SK-N-SH (cell line): ENCODE data around the gene SLC5A3. TPM values are rescaled to one million over a fixed set of nuclear protein-coding genes. Genes with fewer than 3 reads are reported as not detected.

Experiments used
- CTCF ChIA-PET: fragments of 300-600, 350-600 bp; formaldehyde crosslinking; extraction: SDS; loops from one replicate; lab custom pipeline; 2021; lab: Yijun Ruan, JAX
- POLR2A ChIA-PET: fragments of 350-600 bp; sonication (Branson Sonifier 250); formaldehyde crosslinking; extraction: SDS; loops from one replicate; lab custom pipeline; 2020; ENCODE audit warnings: antibody characterized with exemption, inconsistent platforms; lab: Yijun Ruan, JAX
- DNase-seq: peaks from one replicate; pipeline ENCODE4 v3.0.0; 2012
- H2AFZ ChIP-seq: fragments of 200-600 bp; sonication (generic); 2 replicates; pipeline ENCODE4 v1.8.1; 2016; ENCODE audit warnings: antibody characterized with exemption, mild to moderate bottlenecking, low read depth
- H3F3A ChIP-seq: fragments of 200-600 bp; sonication (generic); replicated peaks from 2 replicates; pipeline ENCODE3; 2016; ENCODE audit warnings: antibody characterized with exemption, mild to moderate bottlenecking; ENCODE audit not compliant: insufficient read depth
- H3K27ac ChIP-seq, 2 experiments: fragments of 200-500 bp in 1 of 2; fragments of 200-600 bp in 1 of 2; sonication (Bioruptor generic) in 1 of 2; sonication (generic), shearing (Covaris generic) in 1 of 2; 2 replicates each; pipeline versions ENCODE4 v1.5.1 to v1.6.1; 2014 to 2016; ENCODE audit warnings: low read depth in 2 of 2, inconsistent platforms in 1 of 2, low read length in 1 of 2, mild to moderate bottlenecking in 1 of 2, mixed read lengths in 1 of 2
- H3K27me3 ChIP-seq: fragments of 200-600 bp; sonication (generic), shearing (Covaris generic); 2 replicates; pipeline ENCODE4 v1.6.1; 2016; ENCODE audit warnings: mixed run types; ENCODE audit not compliant: insufficient read depth
- H3K36me3 ChIP-seq, 2 experiments: fragments of 200-500 bp in 1 of 2; fragments of 200-600 bp in 1 of 2; sonication (Bioruptor generic) in 1 of 2; sonication (generic) in 1 of 2; replicated peaks in 1 of 2; 2 replicates each; pipeline versions ENCODE3 to v1.5.1; 2014 to 2016; ENCODE audit warnings: low read length in 1 of 2, mild to moderate bottlenecking in 1 of 2; ENCODE audit not compliant: insufficient read depth in 2 of 2, control insufficient read depth in 1 of 2
- H3K4me1 ChIP-seq, 2 experiments: fragments of 200-500 bp in 1 of 2; fragments of 200-600 bp in 1 of 2; sonication (Bioruptor generic) in 1 of 2; sonication (generic), shearing (Covaris generic) in 1 of 2; 2 replicates each; pipeline versions ENCODE4 v1.5.1 to v1.6.1; 2014 to 2016; ENCODE audit warnings: low read depth in 1 of 2, low read length in 1 of 2, mixed run types in 1 of 2; ENCODE audit not compliant: insufficient read depth in 2 of 2, control insufficient read depth in 1 of 2
- H3K4me2 ChIP-seq: fragments of 200-600 bp; sonication (generic), shearing (Covaris generic); 2 replicates; pipeline ENCODE4 v1.6.1; 2017; ENCODE audit warnings: mixed run types
- H3K4me3 ChIP-seq, 2 experiments: fragments of 200-500 bp in 1 of 2; fragments of 200-600 bp in 1 of 2; sonication (Bioruptor generic) in 1 of 2; sonication (generic), shearing (Covaris generic) in 1 of 2; 2 replicates each; pipeline versions ENCODE4 v1.5.1 to v1.8.1; 2014 to 2016; ENCODE audit warnings: low read depth in 2 of 2, inconsistent platforms in 1 of 2, low read length in 1 of 2, mild to moderate bottlenecking in 1 of 2, mixed read lengths in 1 of 2, moderate library complexity in 1 of 2
- H3K79me2 ChIP-seq: fragments of 200-600 bp; sonication (generic); 2 replicates; pipeline ENCODE4 v1.8.1; 2017; ENCODE audit warnings: mild to moderate bottlenecking; ENCODE audit not compliant: insufficient read depth
- H3K9ac ChIP-seq: fragments of 200-600 bp; sonication (generic); 2 replicates; pipeline ENCODE4 v1.6.1; 2017; ENCODE audit warnings: mixed run types
- H3K9me2 ChIP-seq: fragments of 200-600 bp; sonication (generic); 2 replicates; pipeline ENCODE4 v1.6.1; 2017; ENCODE audit warnings: mixed run types
- H3K9me3 ChIP-seq: fragments of 200-600 bp; sonication (generic); 2 replicates; pipeline ENCODE4 v1.6.1; 2017; ENCODE audit warnings: mixed run types, mild to moderate bottlenecking, moderate library complexity
- H4K20me1 ChIP-seq: fragments of 200-600 bp; sonication (generic); 2 replicates; pipeline ENCODE4 v1.6.1; 2017; ENCODE audit warnings: mild to moderate bottlenecking, mixed run types; ENCODE audit not compliant: insufficient read depth
- FOXJ3 ChIP-seq: sonication (generic); formaldehyde crosslinking; IDR thresholded peaks from 2 replicates; pipeline ENCODE4 v1.5.1; 2020; ENCODE audit warnings: mild to moderate bottlenecking, missing genetic modification reagents
- FOXM1 ChIP-seq: IDR thresholded peaks from 2 replicates; pipeline ENCODE4 v1.4.0; 2012; ENCODE audit warnings: low read depth, mild to moderate bottlenecking
- GATA2 ChIP-seq: sonication (generic); formaldehyde crosslinking; IDR thresholded peaks from 2 replicates; pipeline ENCODE4 v1.5.0; 2020; ENCODE audit warnings: mild to moderate bottlenecking, missing genetic modification reagents
- MEF2A ChIP-seq: IDR thresholded peaks from 2 replicates; pipeline ENCODE4 v1.4.0; 2012; ENCODE audit warnings: low read depth, borderline replicate concordance
- MXI1 ChIP-seq: IDR thresholded peaks from 2 replicates; pipeline ENCODE4 v1.6.1; 2012; ENCODE audit warnings: mild to moderate bottlenecking, low read depth, low read length, improper control_type of control experiment
- NRF1 ChIP-seq: IDR thresholded peaks from 2 replicates; pipeline ENCODE4 v1.6.1; 2012; ENCODE audit warnings: low read depth, mild to moderate bottlenecking, low read length
- POLR2AphosphoS5 ChIP-seq: IDR thresholded peaks from 2 replicates; pipeline ENCODE4 v1.6.1; 2012; ENCODE audit warnings: low read depth, low read length
- RXRA ChIP-seq: IDR thresholded peaks from 2 replicates; pipeline ENCODE4 v1.4.0; 2012; ENCODE audit warnings: low read depth, mild to moderate bottlenecking, borderline replicate concordance
- SMC3 ChIP-seq: IDR thresholded peaks from 2 replicates; pipeline ENCODE4 v1.6.1; 2012; ENCODE audit warnings: low read depth, low read length, improper control_type of control experiment
- TAF1 ChIP-seq: IDR thresholded peaks from 2 replicates; pipeline ENCODE4 v1.6.1; 2012; ENCODE audit warnings: low read depth, mild to moderate bottlenecking, low read length, moderate library complexity, borderline replicate concordance
- TCF12 ChIP-seq: IDR thresholded peaks from 2 replicates; pipeline ENCODE4 v1.4.0; 2012
- TEAD4 ChIP-seq: IDR thresholded peaks from 2 replicates; pipeline ENCODE4 v1.4.0; 2012; ENCODE audit warnings: mild to moderate bottlenecking, borderline replicate concordance; ENCODE audit not compliant: insufficient read depth
- WGBS: methylation state at CpG from one replicate; pipeline ENCODE4 v1.1.6; 2017; ENCODE audit warnings: low lambda C conversion rate; 5-methylcytosine and 5-hydroxymethylcytosine counted together
- polyA plus RNA-seq, 3 experiments: library from polyadenylated mRNA; depleted of rRNA; stranded (reverse); fragments of >200 nt; gene quantifications; 2 replicates each; pipeline ENCODE4 v1.2.3, GENCODE V29; 2012
- TF ChIP-seq, protein P1 (sequence below): IDR thresholded peaks from 2 replicates; pipeline ENCODE4; 2012
- TF ChIP-seq, protein P2 (sequence below): IDR thresholded peaks from 2 replicates; pipeline ENCODE4 v1.6.1; 2012; ENCODE audit warnings: mild to moderate bottlenecking, low read depth, low read length, moderate library complexity
- TF ChIP-seq, protein P3 (sequence below): fragments of 200-600 bp; sonication (generic); IDR thresholded peaks from 2 replicates; pipeline ENCODE4 v1.6.1; 2017; ENCODE audit warnings: antibody characterized with exemption, mild to moderate bottlenecking, moderate library complexity
- TF ChIP-seq, protein P4 (sequence below): fragments of 150-350 bp; IDR thresholded peaks from 2 replicates; pipeline ENCODE4 v1.6.1; 2016; ENCODE audit warnings: mild to moderate bottlenecking, low read depth, low read length
- TF ChIP-seq, protein P5 (sequence below): IDR thresholded peaks from 2 replicates; pipeline ENCODE4 v1.4.0; 2012; ENCODE audit warnings: low read depth

The SLC5A3 gene
- polyA plus RNA-seq, 1 of the 3 experiments (the other 2 are of a cell fraction) = 3.0 TPM

DNA sequence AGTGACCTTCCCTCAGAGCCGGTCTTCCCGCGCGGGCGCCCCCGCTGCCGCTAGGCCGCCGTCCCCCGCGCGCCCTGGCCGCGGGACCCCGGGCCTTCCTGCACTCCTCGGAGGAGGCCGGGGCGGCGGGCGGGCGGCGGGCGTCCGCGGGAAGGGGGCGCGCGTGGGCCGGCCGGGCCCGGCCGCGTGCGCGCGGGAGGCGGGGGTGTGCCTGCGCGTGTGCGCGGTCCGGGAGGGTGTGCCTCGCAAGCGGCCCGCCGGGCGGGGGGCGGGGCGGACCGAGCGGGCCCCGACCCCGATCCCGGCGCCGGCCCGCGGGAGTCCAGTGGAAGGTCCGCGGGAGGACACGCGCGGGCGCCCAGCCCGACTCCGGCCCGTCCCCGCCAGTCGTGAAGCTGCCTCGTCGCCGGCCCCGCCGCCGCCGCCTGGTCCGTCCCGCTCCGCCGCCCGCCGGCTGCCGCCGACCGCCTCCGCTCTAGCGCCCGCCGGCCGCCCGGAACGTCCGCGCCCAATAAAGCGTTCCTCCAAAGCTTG is 438 bp downstream of the SLC5A3 start:
- H4K20me1 ChIP-seq = peaks cover 41% of the 10 kb centered on the region
- H3F3A ChIP-seq = peaks cover 3% of the 10 kb centered on the region
- peak overlapping the region; percentile 79 for H3K9ac ChIP-seq
- TF ChIP-seq, protein P1, sequence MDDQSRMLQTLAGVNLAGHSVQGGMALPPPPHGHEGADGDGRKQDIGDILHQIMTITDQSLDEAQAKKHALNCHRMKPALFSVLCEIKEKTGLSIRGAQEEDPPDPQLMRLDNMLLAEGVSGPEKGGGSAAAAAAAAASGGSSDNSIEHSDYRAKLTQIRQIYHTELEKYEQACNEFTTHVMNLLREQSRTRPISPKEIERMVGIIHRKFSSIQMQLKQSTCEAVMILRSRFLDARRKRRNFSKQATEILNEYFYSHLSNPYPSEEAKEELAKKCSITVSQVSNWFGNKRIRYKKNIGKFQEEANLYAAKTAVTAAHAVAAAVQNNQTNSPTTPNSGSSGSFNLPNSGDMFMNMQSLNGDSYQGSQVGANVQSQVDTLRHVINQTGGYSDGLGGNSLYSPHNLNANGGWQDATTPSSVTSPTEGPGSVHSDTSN = no peak
- TF ChIP-seq FOXJ3 (CRISPR knock-in tag) = no peak
- TF ChIP-seq, protein P2, sequence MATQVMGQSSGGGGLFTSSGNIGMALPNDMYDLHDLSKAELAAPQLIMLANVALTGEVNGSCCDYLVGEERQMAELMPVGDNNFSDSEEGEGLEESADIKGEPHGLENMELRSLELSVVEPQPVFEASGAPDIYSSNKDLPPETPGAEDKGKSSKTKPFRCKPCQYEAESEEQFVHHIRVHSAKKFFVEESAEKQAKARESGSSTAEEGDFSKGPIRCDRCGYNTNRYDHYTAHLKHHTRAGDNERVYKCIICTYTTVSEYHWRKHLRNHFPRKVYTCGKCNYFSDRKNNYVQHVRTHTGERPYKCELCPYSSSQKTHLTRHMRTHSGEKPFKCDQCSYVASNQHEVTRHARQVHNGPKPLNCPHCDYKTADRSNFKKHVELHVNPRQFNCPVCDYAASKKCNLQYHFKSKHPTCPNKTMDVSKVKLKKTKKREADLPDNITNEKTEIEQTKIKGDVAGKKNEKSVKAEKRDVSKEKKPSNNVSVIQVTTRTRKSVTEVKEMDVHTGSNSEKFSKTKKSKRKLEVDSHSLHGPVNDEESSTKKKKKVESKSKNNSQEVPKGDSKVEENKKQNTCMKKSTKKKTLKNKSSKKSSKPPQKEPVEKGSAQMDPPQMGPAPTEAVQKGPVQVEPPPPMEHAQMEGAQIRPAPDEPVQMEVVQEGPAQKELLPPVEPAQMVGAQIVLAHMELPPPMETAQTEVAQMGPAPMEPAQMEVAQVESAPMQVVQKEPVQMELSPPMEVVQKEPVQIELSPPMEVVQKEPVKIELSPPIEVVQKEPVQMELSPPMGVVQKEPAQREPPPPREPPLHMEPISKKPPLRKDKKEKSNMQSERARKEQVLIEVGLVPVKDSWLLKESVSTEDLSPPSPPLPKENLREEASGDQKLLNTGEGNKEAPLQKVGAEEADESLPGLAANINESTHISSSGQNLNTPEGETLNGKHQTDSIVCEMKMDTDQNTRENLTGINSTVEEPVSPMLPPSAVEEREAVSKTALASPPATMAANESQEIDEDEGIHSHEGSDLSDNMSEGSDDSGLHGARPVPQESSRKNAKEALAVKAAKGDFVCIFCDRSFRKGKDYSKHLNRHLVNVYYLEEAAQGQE = no peak
- TF ChIP-seq MXI1 = peak; percentile 3; the same call in 1 of the 2 replicates
- peak; percentile 38; the same call in 1 of the 2 replicates for TF ChIP-seq NRF1
- TF ChIP-seq, protein P3, sequence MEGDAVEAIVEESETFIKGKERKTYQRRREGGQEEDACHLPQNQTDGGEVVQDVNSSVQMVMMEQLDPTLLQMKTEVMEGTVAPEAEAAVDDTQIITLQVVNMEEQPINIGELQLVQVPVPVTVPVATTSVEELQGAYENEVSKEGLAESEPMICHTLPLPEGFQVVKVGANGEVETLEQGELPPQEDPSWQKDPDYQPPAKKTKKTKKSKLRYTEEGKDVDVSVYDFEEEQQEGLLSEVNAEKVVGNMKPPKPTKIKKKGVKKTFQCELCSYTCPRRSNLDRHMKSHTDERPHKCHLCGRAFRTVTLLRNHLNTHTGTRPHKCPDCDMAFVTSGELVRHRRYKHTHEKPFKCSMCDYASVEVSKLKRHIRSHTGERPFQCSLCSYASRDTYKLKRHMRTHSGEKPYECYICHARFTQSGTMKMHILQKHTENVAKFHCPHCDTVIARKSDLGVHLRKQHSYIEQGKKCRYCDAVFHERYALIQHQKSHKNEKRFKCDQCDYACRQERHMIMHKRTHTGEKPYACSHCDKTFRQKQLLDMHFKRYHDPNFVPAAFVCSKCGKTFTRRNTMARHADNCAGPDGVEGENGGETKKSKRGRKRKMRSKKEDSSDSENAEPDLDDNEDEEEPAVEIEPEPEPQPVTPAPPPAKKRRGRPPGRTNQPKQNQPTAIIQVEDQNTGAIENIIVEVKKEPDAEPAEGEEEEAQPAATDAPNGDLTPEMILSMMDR = no peak
- TF ChIP-seq SMC3 = no peak
- no peak for TF ChIP-seq MEF2A
- TF ChIP-seq RXRA = no peak
- no peak for TF ChIP-seq FOXM1
- TF ChIP-seq TAF1 = no peak
- TF ChIP-seq GATA2 (CRISPR knock-in tag) = no peak
- no peak for TF ChIP-seq TCF12
- TF ChIP-seq, protein P4, sequence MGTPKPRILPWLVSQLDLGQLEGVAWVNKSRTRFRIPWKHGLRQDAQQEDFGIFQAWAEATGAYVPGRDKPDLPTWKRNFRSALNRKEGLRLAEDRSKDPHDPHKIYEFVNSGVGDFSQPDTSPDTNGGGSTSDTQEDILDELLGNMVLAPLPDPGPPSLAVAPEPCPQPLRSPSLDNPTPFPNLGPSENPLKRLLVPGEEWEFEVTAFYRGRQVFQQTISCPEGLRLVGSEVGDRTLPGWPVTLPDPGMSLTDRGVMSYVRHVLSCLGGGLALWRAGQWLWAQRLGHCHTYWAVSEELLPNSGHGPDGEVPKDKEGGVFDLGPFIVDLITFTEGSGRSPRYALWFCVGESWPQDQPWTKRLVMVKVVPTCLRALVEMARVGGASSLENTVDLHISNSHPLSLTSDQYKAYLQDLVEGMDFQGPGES = no peak
- TF ChIP-seq, protein P5, sequence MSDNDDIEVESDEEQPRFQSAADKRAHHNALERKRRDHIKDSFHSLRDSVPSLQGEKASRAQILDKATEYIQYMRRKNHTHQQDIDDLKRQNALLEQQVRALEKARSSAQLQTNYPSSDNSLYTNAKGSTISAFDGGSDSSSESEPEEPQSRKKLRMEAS = 0 out of 2 replicates have a peak, but pooled peaks have one; percentile 3
- TF ChIP-seq TEAD4 = no peak
- no peak for TF ChIP-seq POLR2AphosphoS5
- TF ChIP-seq, all 33 proteins: peak for 3
- peaks cover 5 to 32% of the 10 kb centered on the region in 2 experiments for H3K36me3 ChIP-seq
- H3K9me2 ChIP-seq = no peaks in the 10 kb centered on the region
- H3K4me1 ChIP-seq = peaks cover 18 to 32% of the 10 kb centered on the region in 2 experiments
- POLR2A ChIA-PET = interaction anchor here (0.7 to 2.6 kb wide), 5 partner anchors 56 to 274 kb away, joined by 3 to 12 read pairs (median 4); no protein-coding TSS in a partner anchor
- DNase-seq = peak; percentile 76
- peaks cover 48% of the 10 kb centered on the region for H3K79me2 ChIP-seq
- peak overlapping the region; percentile 61 to 94; a peak in 3 of 4 replicates for H3K27ac ChIP-seq
- H3K27me3 ChIP-seq = no peaks in the 10 kb centered on the region
- 0 out of 2 replicates have a peak overlapping the region, but pooled peaks have one; percentile 30 for H2AFZ ChIP-seq
- peak overlapping the region; percentile 75 to 89 for H3K4me3 ChIP-seq
- peak overlapping the region; percentile 99 for H3K4me2 ChIP-seq
- WGBS = 2% methylated on average over 9 of the region's 95 CpGs
- CTCF ChIA-PET = interaction anchor here (0.8 to 5.5 kb wide), 11 partner anchors 10 to 288 kb away, joined by 3 to 43 read pairs (median 4); no protein-coding TSS in a partner anchor
- H3K9me3 ChIP-seq = no peaks in the 10 kb centered on the region
